Activated CD4-positive, alpha-beta T cell treated with anti-CD3 and anti-CD28 coated beads, Interleukin-2, amount 10 ng/mL, durations not matched to agents 7 days and 5 days (primary cell): ENCODE data around the gene ZNF148. TPM values are rescaled to one million over a fixed set of nuclear protein-coding genes. Genes with fewer than 3 reads are reported as not detected.

Experiments used
- CTCF ChIA-PET: fragments of 350-600 bp; sonication (Branson Sonifier 250); formaldehyde crosslinking; loops from one replicate; lab custom pipeline; 2021; ENCODE audit warnings: antibody characterized with exemption; lab: Charles Lee
- POLR2A ChIA-PET: fragments of 350-600 bp; sonication (Branson Sonifier 250); formaldehyde crosslinking; loops from one replicate; lab custom pipeline; 2021; ENCODE audit warnings: antibody characterized with exemption; lab: Charles Lee
- DNase-seq: peaks from one replicate; pipeline ENCODE4 v3.0.0-alpha.2; 2020
- H3K27ac Mint-ChIP-seq: one replicate; pipeline ENCODE4 v1.8.0; 2021; ENCODE audit warnings: mild to moderate bottlenecking, moderate library complexity, mixed read lengths
- H3K27me3 Mint-ChIP-seq: one replicate; pipeline ENCODE4 v1.8.0; 2021; ENCODE audit warnings: mixed read lengths
- H3K36me3 Mint-ChIP-seq: one replicate; pipeline ENCODE4 v1.8.0; 2021; ENCODE audit warnings: low read depth, mixed read lengths
- H3K4me1 Mint-ChIP-seq: one replicate; pipeline ENCODE4 v1.8.0; 2021; ENCODE audit warnings: mixed read lengths
- H3K4me3 Mint-ChIP-seq: one replicate; pipeline ENCODE4 v1.8.0; 2021; ENCODE audit warnings: mild to moderate bottlenecking, moderate library complexity, mixed read lengths
- H3K9me3 Mint-ChIP-seq: one replicate; pipeline ENCODE4 v1.8.0; 2021; ENCODE audit warnings: mixed read lengths
- total RNA-seq, 2 experiments: library from RNA; stranded (reverse); gene quantifications; one replicate each; pipeline ENCODE4 v1.2.3, GENCODE V29; 2021

ZNF148 gene
- total RNA-seq, 2 experiments from 2014 or later = 39.3 to 46.1 TPM

GRCh38 chr3:125200731-125201139, 174.4 kb downstream of the ZNF148 start:
- ChIA-PET CTCF (interaction anchor here (1.5 kb wide), 1 partner anchor 9 kb away, joined by 3 read pairs; no protein-coding TSS in a partner anchor), POLR2A (no interaction called here)
- no peak overlapping the region for H3K4me3 Mint-ChIP-seq
- H3K9me3 Mint-ChIP-seq = peaks cover 4% of the 10 kb centered on the region
- no peak for DNase-seq
- no peak overlapping the region for H3K27ac Mint-ChIP-seq
- H3K27me3 Mint-ChIP-seq = peaks cover 27% of the 10 kb centered on the region
- H3K36me3 Mint-ChIP-seq = no peaks in the 10 kb centered on the region
- H3K4me1 Mint-ChIP-seq = peaks cover 2% of the 10 kb centered on the region

GRCh38 chr3:125194849-125195601, 180.1 kb downstream of the ZNF148 start:
- DNase-seq = no peak
- CTCF ChIA-PET = no interaction called here
- Mint-ChIP-seq H3K4me3 (no peak overlapping the region), H3K27ac (no peak overlapping the region), H3K9me3 (no peaks in the 10 kb centered on the region), H3K4me1 (peaks cover 2% of the 10 kb centered on the region), H3K27me3 (peaks cover 29% of the 10 kb centered on the region), H3K36me3 (no peaks in the 10 kb centered on the region)
- POLR2A ChIA-PET = no interaction called here

DNA sequence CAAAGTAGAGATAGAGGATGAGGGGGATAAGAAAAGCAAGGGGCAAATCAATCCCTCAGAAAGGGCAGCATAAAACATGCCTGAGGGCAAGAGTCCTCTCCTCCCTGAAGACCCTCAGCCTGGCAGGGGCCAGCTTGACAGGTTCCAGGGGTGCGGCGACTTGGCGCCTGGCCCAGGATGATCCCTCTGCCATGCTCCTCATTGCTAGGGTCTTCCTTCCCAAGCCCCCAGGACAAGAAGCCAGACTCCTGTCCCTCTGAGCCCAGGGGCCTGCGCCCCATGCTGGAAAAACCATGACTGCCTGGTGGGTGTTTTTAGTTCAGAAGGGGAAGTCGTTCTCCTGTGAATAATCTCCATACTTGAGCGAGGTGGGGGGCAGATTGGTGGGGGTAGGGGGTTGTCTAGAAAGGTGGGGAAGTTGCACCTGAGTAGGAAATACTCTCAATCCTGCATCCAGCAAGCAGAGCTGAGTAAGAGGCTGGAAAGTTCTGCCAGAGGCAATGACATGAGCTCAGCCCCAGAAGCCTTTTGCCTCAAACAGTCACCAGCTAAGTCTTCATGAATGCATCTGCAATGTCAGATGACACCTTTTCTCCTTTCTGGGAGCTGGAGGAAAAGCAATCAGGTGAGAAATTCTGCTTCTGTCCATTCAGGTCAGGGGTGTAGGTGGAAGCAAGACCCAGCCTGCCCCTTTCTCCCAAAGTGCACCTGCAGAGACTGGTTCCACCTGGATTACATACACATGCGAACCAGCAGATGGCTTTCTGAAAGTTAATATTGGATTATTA, 180.9 kb downstream of the ZNF148 start:
- POLR2A ChIA-PET = no interaction called here
- H3K9me3 Mint-ChIP-seq = no peaks in the 10 kb centered on the region

DNA sequence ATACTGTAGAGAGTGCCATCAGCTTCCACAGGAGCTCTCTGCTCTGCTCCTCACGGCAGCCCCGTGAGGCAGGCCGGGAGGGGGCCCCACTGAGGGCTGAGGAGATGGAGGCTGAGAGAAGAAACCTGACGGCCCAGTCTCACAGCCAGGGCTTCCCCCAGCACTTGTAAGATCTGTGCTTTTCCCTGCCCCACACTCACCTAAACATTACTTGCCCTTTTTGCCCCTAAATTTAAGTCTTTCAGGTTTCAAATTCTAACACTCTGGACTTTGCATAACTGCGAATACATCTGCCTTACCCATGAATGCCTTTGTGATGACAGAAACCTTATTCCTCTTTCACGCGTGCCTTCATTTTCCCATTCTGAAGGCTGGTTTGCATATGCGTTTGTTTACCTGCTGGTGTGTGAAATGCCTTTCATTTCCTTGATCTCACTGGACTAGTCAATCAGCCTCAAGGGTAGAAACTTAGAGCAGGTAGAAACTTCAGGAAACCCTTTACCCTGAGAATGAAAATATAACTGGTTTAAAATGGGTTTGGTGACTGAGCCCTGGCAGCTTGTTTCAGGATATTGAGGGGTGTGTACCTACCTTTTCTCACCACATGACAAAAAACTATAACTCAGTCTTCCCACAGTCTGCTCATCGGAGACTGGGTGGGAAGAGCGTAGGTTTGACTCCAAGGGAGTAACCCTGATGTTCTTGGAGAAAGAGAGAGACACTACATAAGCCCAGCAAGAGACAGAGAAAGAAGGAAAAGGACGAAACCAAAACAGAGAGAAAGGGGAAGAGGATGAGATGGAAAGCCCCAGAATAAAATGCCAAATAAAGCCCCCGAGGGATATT, 182.7 kb downstream of the ZNF148 start:
- Mint-ChIP-seq H3K9me3 (no peaks in the 10 kb centered on the region), H3K36me3 (no peaks in the 10 kb centered on the region), H3K4me3 (no peak overlapping the region), H3K27ac (no peak overlapping the region), H3K27me3 (peaks cover 26% of the 10 kb centered on the region), H3K4me1 (peaks cover 2% of the 10 kb centered on the region)
- ChIA-PET POLR2A (no interaction called here), CTCF (no interaction called here)
- no peak for DNase-seq

More for the DNA sequence above, 180.9 kb downstream of the ZNF148 start:
- CTCF ChIA-PET = interaction anchor here (1.1 kb wide), 1 partner anchor 12 kb away, joined by 4 read pairs; no protein-coding TSS in a partner anchor
- no peak for DNase-seq
- peaks cover 29% of the 10 kb centered on the region for H3K27me3 Mint-ChIP-seq
- H3K27ac Mint-ChIP-seq = no peak overlapping the region
- H3K36me3 Mint-ChIP-seq = no peaks in the 10 kb centered on the region
- H3K4me3 Mint-ChIP-seq = no peak overlapping the region
- peaks cover 2% of the 10 kb centered on the region for H3K4me1 Mint-ChIP-seq

DNA sequence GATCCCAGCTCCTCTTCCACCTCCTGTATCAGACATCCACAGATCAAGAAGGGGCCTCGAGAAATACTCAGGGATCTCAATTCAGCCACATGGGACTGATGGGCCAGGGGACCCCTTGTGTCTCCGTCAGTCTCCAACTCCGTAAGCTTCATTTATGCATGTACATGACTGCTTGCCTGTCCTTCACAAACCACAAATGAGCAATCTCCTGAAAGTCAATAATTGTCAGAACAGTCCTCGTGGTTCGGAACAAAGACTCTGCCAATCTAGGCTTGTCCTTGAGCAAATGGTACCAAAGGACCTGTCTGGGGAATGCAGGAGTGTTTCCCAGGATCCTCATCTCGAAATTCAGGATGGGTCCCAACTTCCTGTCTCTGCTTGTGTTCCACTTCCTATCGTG, 183.4 kb downstream of the ZNF148 start:
- no peak overlapping the region for H3K27ac Mint-ChIP-seq
- ChIA-PET POLR2A (no interaction called here), CTCF (interaction anchor here (0.5 kb wide), 1 partner anchor 479 kb away, joined by 3 read pairs; no protein-coding TSS in a partner anchor)
- peaks cover 23% of the 10 kb centered on the region for H3K27me3 Mint-ChIP-seq
- no peak overlapping the region for H3K4me3 Mint-ChIP-seq
- H3K4me1 Mint-ChIP-seq = peaks cover 2% of the 10 kb centered on the region
- H3K9me3 Mint-ChIP-seq = no peaks in the 10 kb centered on the region
- H3K36me3 Mint-ChIP-seq = no peaks in the 10 kb centered on the region
- no peak for DNase-seq

DNA sequence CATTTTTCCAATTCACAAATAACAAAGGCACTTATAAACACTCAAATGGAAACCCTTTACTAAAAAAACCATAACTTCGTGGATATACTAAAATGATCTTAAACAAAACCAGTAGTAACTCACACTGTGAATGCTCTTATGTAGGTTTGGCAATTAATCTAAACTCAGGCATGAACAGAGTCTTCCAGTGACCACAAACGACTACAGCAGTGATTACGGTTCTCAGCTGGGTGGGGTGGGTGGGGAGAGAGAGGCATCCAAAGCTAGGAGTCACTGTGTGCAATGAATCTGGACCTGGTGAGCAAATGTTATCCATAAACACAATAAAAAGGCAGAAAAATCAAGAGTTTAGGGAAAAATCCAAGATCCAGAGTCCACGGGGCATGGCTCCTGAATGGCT, 183.9 kb downstream of the ZNF148 start:
- Mint-ChIP-seq H3K27ac (no peak overlapping the region), H3K36me3 (no peaks in the 10 kb centered on the region), H3K4me1 (peaks cover 2% of the 10 kb centered on the region), H3K9me3 (no peaks in the 10 kb centered on the region), H3K27me3 (peaks cover 22% of the 10 kb centered on the region), H3K4me3 (no peak overlapping the region)
- no peak for DNase-seq
- CTCF ChIA-PET = interaction anchor here (0.5 kb wide), 1 partner anchor 479 kb away, joined by 3 read pairs; no protein-coding TSS in a partner anchor
- POLR2A ChIA-PET = no interaction called here

GRCh38 chr3:125190786-125191185, 184.3 kb downstream of the ZNF148 start:
- Mint-ChIP-seq H3K27me3 (peaks cover 22% of the 10 kb centered on the region), H3K4me1 (peaks cover 2% of the 10 kb centered on the region), H3K27ac (no peak overlapping the region), H3K4me3 (no peak overlapping the region), H3K36me3 (no peaks in the 10 kb centered on the region), H3K9me3 (no peaks in the 10 kb centered on the region)
- no peak for DNase-seq
- ChIA-PET CTCF (interaction anchor here (1.0 kb wide), 1 partner anchor 15 kb away, joined by 4 read pairs; no protein-coding TSS in a partner anchor), POLR2A (no interaction called here)

GRCh38 chr3:125189378-125190165, 185.6 kb downstream of the ZNF148 start:
- ChIA-PET CTCF (interaction anchor here (1.0 kb wide), 1 partner anchor 16 kb away, joined by 4 read pairs; no protein-coding TSS in a partner anchor), POLR2A (no interaction called here)
- Mint-ChIP-seq H3K4me3 (no peak overlapping the region), H3K36me3 (no peaks in the 10 kb centered on the region), H3K27me3 (peaks cover 17% of the 10 kb centered on the region), H3K4me1 (peaks cover 2% of the 10 kb centered on the region), H3K9me3 (no peaks in the 10 kb centered on the region), H3K27ac (no peak overlapping the region)
- no peak for DNase-seq

DNA sequence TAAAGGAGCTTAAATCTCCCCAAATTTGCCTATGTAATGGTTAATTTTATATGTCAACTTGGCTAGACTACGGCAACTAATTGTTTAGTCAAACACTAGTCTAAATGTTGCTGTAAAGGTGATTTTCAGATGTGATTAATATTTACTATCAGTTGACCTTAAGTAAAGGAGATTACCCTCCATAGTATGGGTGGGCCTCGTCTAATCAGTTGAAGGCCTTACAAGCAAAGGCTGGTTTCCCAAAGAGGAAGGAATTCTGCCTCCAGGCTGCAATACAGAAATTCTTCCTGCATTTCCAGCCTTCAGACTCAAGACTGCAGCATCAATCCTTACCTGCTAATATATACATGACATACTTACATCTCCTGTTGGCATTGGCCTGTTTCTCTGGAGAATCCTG, 186.2 kb downstream of the ZNF148 start:
- H3K27me3 Mint-ChIP-seq = peaks cover 17% of the 10 kb centered on the region
- ChIA-PET CTCF (interaction anchor here (0.7 kb wide), 1 partner anchor 21 kb away, joined by 3 read pairs; no protein-coding TSS in a partner anchor), POLR2A (no interaction called here)
- H3K4me3 Mint-ChIP-seq = no peak overlapping the region
- no peak for DNase-seq
- no peaks in the 10 kb centered on the region for H3K36me3 Mint-ChIP-seq
- no peak overlapping the region for H3K27ac Mint-ChIP-seq
- H3K4me1 Mint-ChIP-seq = peaks cover 2% of the 10 kb centered on the region
- H3K9me3 Mint-ChIP-seq = no peaks in the 10 kb centered on the region

- Mint-ChIP-seq H3K27me3 (peaks cover 14% of the 10 kb centered on the region), H3K27ac (no peak overlapping the region), H3K4me1 (no peaks in the 10 kb centered on the region), H3K9me3 (no peaks in the 10 kb centered on the region), H3K4me3 (no peak overlapping the region), H3K36me3 (no peaks in the 10 kb centered on the region)
- no peak for DNase-seq
- POLR2A ChIA-PET = no interaction called here
- CTCF ChIA-PET = no interaction called here
Observed at GRCh38 chr3:125187599-125187910, 187.6 kb downstream of the ZNF148 start.

GRCh38 chr3:125186800-125187598, 188.1 kb downstream of the ZNF148 start:
- Mint-ChIP-seq H3K4me1 (no peaks in the 10 kb centered on the region), H3K36me3 (no peaks in the 10 kb centered on the region), H3K27me3 (peaks cover 12% of the 10 kb centered on the region), H3K9me3 (no peaks in the 10 kb centered on the region), H3K27ac (no peak overlapping the region), H3K4me3 (no peak overlapping the region)
- CTCF ChIA-PET = no interaction called here
- DNase-seq = no peak
- POLR2A ChIA-PET = no interaction called here
